HG03139 (cell line): Measurements from ENCODE around the gene DNAJC17.
A peak's percentile ranks its signal among the peaks of the same experiment; 100 is the strongest.

Experiments used
- ATAC-seq: cut with Tn5 transposase; IDR thresholded peaks from one replicate; pipeline ENCODE4 v1.9.1; 2021; ENCODE audit not compliant: unreplicated experiment

DNAJC17 gene

GRCh38 chr15:40807028-40807887, at the start of gene DNAJC17, which contains the start of gene ZFYVE19:
TSS of gene DNAJC17 (minus strand) at chr15:40807473. CDS start at chr15:40807446, 27 bp downstream.
TSS of gene ZFYVE19 (plus strand) at chr15:40807089. CDS start at chr15:40807590, 501 bp downstream.
- ATAC-seq, result peak; percentile 86

- ATAC-seq, result no peak
Observed at GRCh38 chr15:40856746-40857145, 49.5 kb upstream of the DNAJC17 start.

DNA sequence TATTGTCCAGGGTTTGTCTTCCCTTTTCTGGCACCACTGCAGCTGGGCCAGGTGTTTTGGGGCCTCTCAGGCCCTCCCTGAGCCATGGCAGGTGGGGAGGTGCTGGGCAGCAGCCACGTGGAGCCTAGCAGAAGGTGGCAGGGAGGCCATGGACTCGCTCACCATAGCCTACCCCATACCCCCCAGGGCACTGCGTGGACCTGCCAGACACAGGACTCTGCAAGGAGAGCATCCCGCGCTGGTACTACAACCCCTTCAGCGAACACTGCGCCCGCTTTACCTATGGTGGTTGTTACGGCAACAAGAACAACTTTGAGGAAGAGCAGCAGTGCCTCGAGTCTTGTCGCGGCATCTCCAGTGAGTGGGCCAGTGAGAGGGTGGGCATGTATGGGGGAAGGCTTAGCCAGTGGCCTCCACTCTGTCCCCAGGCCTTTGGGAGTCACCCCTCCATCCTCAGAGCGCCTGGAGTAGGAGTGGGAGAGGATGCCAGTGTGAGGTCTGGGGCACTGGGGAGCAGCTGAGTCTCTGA, 48.5 kb upstream of the DNAJC17 start:
- ATAC-seq, result no peak

DNA sequence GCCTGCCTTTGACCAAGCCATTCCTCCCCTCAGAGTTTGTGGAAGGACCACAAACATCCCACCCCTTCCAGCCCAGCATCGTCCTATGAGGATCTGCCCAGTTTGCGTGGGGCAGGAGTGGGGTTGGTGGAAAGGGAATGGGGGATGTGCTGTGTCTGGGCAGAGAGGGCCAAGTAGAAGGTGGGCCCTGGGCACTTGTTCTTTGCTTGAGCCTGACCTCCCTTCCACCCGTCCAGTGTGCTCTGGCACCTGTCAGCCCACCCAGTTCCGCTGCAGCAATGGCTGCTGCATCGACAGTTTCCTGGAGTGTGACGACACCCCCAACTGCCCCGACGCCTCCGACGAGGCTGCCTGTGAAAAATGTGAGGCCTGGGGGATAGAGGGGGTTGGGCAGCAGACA, 46.9 kb upstream of the DNAJC17 start:
- ATAC-seq, result no peak

DNA sequence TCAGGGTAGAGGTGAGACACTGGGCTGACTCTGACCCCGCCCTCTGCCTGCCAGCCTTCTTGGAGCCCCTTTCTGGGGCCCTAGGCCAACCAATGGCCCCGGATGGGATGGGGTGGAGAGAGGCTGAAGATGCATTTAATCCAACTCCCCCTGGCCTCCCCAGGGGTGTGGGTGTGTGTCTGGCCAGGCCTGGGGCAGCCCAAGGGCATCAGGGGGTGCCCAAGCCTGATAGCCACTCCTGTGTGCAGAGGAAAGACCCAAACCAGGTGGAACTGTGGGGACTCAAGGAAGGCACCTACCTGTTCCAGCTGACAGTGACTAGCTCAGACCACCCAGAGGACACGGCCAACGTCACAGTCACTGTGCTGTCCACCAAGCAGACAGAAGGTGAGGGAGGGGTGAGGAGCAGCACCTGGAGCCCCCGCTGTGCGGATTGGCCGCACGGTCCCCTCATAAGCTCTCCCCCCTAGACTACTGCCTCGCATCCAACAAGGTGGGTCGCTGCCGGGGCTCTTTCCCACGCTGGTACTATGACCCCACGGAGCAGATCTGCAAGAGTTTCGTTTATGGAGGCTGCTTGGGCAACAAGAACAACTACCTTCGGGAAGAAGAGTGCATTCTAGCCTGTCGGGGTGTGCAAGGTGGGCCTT, 46.1 kb upstream of the DNAJC17 start:
- no peak for ATAC-seq

- no peak for ATAC-seq
Observed at GRCh38 chr15:40852529-40852928, 45.3 kb upstream of the DNAJC17 start.

DNA sequence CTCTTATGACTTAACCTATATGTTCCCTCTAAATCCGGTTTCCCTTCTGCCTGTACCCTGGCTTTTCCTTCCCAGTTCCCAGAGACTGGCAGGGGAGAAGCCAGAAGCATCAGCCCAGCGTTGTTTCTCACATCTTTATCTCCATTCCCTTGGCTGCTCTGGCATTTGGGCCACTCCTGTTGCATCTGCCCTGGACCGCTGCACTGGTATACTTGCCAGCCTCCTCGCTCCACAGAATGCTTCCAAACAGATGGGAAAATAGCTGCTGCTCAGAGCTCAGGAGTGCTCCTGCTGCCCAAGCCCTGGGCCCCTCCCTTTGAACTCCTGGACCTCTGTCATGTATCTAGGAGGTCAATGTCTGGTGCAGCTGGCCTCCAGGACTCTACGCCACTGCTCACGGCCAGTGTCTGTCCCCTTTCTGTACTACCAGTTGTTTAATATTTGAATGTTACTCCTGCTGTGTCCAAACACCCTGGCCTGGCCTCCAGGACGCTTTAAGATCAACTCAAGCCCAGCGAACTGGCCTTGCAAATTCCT, 43.4 kb upstream of the DNAJC17 start:
- no peak for ATAC-seq

- ATAC-seq, result peak; percentile 51
Observed at GRCh38 chr15:40847223-40847961, 40.1 kb upstream of the DNAJC17 start.

DNA sequence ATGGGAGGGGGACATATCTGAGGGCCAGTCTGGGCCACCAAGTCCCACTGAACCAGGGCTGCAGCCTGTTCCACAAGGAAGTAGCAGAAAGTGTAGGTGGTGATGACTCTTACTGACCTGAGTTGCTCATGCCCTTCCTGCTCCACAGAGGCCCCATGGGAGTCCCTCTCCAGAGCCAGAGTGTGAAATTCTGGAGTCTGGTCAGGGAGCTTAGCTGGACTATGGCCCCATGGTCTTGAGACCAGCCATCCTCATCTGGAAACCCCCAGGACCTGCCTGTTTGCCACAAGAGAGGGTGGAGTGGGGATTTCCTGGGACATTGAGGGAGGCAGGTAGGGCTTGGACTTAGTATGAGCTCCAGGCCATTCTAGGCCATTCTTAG, 39.6 kb upstream of the DNAJC17 start:
- ATAC-seq, result no peak

GRCh38 chr15:40845511-40846284, 38.4 kb upstream of the DNAJC17 start:
- no peak for ATAC-seq

DNA sequence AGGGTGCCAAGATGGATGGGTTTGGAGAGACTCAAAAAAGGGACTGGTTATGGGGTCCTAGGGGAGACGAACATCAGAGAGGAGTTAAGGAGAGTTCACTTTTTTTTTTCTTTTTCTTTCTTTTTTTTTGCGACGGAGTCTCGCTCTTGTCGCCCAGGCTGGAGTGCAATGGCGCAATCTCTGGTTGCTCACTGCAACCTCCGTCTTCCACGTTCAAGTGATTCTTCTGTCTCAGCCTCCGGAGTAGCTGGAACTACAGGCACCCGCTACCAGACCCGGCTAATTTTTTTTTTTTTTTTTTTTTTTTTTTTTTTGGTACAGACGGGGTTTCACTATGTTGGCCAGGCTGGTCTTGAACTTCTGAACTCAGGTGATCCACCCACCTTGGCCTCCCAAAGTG, 37.8 kb upstream of the DNAJC17 start:
- ATAC-seq, result no peak

DNA sequence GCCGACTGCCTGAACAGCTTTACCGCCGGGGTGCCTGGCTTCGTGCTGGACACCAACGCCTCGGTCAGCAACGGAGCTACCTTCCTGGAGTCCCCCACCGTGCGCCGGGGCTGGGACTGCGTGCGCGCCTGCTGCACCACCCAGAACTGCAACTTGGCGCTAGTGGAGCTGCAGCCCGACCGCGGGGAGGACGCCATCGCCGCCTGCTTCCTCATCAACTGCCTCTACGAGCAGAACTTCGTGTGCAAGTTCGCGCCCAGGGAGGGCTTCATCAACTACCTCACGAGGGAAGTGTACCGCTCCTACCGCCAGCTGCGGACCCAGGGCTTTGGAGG, 37.4 kb upstream of the DNAJC17 start:
- no peak for ATAC-seq

GRCh38 chr15:40843885-40844695, 36.8 kb upstream of the DNAJC17 start, which contains the start of gene SPINT1:
TSS of gene SPINT1 (plus strand) at chr15:40844048. CDS start at chr15:40844555, 507 bp downstream.
- no peak for ATAC-seq

DNA sequence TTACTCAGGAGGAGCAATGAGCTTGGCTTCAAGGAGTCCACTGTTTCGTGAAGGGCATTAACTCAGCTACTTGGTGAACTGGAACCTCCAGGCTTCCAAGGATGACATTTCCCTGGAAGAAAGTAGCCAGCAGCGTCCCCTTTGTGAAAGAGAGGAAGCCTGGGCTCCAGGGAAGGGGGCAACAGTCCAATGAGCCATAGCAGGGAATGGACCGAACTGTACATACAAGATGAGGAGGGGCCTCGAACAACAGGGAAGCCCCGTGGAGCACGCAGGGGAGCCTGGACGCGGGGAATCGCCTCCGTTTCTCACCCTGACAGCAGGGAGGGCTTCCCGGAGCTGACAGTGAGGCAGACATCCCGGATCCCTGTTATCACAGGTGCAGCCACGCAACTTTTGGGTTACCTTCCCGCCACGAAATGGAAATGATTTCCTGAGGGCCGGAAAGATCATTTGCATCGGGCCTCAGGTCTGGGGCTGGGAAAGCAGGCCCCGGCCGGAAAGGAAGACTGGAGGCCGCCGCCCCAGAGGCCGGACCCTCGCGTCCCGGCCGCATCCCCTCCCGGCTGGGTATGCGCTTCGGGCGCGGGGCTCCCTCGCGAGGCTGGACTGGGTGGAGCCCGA, 36.1 kb upstream of the DNAJC17 start:
- no peak for ATAC-seq

DNA sequence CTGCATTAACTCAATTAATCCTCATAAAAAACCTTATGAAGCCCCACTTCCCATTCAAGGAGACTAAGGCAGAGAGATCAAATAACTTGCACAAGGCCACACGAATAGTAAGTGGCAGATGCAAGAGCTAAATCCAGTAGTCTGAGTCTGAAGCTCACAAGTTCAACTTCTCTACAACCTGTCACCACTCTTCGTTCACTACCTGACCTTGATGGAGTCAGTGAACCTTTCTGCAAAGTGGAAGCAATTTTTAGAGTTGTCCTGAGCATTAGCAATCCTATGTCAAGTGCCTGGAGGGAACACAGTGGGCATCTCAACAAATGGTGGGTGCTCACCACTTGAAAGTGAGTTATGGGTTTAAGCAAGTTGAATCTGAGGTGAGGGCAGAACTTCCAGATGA, 34.5 kb upstream of the DNAJC17 start:
- no peak for ATAC-seq

DNA sequence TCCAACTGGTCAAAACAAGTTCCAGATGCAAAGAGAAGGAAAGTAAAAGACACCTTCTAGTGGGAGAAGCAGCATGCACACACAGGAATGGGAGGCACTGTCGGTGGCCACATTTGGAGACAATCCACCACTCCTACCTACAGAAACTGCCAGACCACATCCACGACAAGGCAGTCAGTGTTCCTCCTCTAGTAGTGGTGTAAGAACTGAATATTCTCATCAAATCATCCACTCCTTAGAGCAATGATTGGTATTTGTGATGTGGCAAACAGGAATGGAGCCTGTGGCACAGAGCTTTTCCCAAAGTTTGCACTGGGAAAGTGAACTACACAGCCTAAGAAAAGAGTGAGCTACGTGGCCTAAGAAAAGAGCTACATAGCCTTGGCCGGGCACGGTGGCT, 31.5 kb upstream of the DNAJC17 start:
- ATAC-seq, result no peak

DNA sequence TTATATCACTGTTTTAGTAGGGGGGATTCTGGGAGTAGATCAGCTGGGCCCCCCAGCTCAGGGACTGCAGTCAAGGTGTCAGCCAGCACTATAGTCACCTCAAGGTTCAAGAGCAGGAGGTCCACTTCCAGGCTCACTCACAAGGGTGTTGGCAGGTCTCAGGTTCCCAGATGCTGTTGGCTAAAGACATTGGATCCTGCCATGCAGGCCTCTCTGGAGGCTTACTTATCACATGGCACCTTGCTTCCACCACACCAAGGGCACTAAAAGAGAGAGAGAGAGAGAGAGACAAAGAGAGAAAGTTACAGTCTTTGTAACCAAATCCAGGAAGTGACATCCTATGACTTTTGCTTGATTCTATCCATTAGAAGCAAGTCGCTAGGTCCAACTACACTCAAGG, 28.7 kb upstream of the DNAJC17 start:
- no peak for ATAC-seq

DNA sequence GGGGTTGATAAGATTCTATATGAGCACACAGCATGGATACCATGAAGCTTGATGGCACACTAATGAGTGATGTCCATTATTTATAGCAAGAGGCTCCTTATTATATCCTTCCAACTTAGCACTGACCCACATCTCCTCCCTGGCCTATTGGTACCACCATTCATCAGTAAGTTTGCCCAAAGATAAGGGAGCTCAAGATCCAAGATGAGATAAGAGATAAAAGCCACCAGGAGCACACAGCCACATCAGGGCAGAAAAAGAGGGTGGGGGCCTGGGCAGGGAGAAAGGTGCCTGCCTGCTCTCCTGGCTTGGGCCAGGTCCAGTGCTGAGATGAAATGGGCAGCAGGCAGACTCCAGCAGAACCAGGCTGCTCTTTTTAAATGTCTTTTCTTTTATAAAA, 25.6 kb upstream of the DNAJC17 start:
- ATAC-seq, result no peak

GRCh38 chr15:40831861-40832260, 24.6 kb upstream of the DNAJC17 start:
- no peak for ATAC-seq
